ENCODE data around the gene TRHDE. TPM values are rescaled to one million over a fixed set of nuclear protein-coding genes. Genes with fewer than 3 reads are reported as not detected.
"Not testable (repeated sequence)": the region's sequence is repeated elsewhere in the genome, so short reads cannot be mapped to it uniquely, and the experiment has no call there.

Gene TRHDE
- total RNA-seq, 1 experiment from 2014 or later = not detected

DNA sequence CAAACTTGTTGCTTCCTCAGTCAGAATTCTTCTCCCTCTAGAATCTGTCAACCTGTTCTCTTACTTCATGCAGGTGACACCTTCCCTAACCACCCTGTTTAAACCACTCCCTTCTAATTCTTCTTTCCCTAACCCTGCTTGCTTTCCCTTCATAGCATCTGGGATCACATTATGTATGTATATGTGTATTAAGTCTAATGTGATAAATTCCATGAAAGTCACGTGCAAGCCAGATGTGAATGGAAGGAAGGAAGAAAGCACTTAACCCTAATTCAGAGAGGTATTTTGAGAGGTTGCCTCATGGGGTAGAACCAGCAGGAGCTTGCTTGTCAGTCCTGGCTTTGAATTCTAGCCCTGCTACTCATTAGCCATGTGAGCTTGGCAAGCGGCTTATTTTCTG lies 340.0 kb downstream of the TRHDE start:
- in situ Hi-C loops (cut with HindIII; ENCODE audit: low pct_unique_long_range_greater_than_20kb, low sequenced_read_pairs) = no loop called here
- no peak for DNase-seq (ENCODE audit: low read depth, low spot score)

DNA sequence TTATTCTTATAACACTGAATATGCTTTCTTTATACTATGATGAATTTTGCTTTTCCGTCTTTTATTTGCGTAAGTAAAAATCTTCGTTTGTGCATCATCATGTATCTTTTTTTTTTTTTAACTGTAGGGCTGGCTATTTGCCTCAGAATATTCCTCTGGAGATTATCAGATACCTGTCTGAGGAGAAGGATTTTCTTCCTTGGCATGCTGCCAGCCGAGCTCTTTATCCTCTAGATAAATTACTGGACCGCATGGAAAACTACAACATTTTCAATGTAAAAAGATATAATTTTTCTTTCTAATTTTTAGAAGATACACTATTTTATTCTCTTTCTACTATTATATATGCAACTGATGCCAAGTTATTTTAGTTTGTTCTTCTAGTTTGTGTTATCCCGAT lies 346.6 kb downstream of the TRHDE start:
- in situ Hi-C loops (cut with HindIII; ENCODE audit: low pct_unique_long_range_greater_than_20kb, low sequenced_read_pairs) = no loop called here
- DNase-seq (ENCODE audit: low read depth, low spot score) = no peak

DNA sequence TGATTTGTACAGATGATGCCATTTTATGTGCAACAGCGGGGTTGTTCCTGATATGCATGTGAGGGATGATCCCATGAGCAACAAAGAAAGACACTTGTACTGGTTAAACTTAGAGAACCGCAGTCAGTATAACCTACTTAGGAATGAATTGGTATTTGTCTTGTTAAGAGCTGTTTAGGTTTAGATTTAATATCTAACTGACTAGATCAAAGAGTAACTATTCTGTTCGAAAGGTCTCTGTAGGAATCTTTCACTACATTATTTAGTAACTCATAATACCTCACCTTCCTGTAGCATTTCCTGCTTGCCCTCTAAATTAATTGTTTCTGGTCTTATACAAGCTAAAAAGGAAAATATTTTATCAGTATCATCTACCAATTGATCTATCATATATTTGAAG lies 350.4 kb downstream of the TRHDE start:
- DNase-seq (ENCODE audit: low read depth, low spot score) = no peak
- in situ Hi-C loops (cut with HindIII; ENCODE audit: low pct_unique_long_range_greater_than_20kb, low sequenced_read_pairs) = no loop called here

DNA sequence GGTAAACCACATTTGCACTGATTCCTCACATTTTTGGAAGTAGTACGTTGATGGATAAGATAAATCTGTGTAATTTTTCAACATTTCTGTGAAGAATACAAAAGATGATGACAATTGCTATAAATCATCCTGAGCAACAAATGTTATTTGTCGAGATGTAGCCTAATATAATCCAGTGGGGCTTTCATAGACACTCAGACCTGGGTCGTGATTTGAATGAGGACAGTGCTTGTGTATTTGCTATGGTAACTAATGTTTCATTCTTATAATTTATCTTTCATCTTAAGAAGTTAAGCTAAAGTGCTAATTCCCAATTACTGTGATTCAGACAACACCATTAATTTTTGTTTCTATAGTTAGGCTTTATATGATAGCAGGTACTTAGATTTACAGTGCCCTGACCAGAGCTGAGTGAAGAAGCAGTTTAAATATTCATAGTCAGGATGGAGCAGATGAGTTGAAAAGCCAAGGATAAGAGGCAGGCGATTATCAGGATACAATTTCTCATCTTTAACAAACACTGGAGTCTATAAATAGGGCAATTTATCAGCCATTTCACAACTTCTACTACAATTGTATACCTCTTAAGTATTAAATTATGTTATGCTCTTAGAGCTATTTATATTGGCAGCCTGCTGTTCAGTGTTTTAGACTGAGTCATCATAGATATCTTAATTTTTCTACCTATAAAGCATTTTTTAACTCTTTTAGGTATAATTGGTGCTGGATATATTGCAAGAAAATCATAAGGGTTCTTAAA lies 359.9 kb downstream of the TRHDE start:
- in situ Hi-C loops (cut with HindIII; ENCODE audit: low pct_unique_long_range_greater_than_20kb, low sequenced_read_pairs) = no loop called here
- DNase-seq (ENCODE audit: low read depth, low spot score) = no peak

DNA sequence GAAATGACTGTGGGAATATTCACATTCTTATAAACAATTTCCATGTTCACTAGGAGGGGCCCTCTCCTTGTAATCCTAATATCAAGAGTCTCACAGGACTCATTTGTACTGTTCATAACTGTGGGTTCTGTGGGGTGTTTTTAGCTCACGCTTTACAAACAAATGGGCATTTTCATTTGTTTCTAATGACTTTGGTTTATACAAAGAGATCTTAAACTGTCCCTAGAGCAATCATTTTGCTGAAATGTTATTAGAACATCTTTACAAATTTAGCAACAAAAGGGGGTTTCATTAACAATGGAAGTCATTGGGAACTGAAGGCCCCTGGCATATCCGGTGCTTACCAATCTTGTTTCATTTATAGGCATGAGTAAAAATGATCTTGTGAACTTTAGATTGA lies 370.5 kb downstream of the TRHDE start:
- in situ Hi-C loops (cut with HindIII; ENCODE audit: low pct_unique_long_range_greater_than_20kb, low sequenced_read_pairs) = no loop called here
- DNase-seq (ENCODE audit: low read depth, low spot score) = peak; percentile 19

DNA sequence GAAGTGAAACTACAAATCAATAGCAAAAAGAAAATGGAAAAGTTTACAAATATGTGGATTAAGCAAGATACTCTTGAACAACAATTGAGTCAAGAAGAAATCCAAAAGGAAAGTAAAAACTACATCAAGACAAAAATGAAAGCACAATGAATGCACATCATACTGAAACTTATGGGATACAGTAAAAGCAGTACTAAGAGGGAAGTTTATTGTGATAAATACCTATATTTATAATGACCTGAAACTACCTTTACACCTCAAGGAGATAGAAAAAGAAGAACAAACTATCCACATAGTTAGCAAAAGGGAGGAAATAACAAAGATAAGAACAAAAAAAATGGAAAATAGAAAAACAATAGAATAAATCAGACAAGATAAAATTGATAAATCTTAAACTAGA lies 375.0 kb downstream of the TRHDE start:
- no peak for DNase-seq (ENCODE audit: low read depth, low spot score)
- in situ Hi-C loops (cut with HindIII; ENCODE audit: low pct_unique_long_range_greater_than_20kb, low sequenced_read_pairs) = no loop called here

DNA sequence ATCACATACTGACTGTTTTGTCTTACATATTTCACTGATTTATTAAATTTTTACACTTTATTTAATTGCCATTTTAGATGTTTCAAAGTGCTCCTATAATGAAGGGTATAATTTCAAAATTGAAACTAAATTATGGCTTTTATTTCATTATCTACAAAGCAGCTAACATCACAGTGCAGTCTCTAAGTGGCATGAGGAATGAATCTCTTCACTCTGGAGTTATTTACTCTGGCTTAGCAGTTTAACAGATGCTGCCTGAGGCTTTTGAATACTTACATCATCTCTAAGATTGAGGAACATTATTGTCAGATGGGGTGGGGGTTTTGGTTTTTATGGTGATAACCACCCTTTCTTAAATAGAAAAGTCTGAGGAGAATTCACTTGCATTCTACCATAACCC lies 386.4 kb downstream of the TRHDE start:
- no peak for DNase-seq (ENCODE audit: low read depth, low spot score)
- in situ Hi-C loops (cut with HindIII; ENCODE audit: low pct_unique_long_range_greater_than_20kb, low sequenced_read_pairs) = no loop called here

DNA sequence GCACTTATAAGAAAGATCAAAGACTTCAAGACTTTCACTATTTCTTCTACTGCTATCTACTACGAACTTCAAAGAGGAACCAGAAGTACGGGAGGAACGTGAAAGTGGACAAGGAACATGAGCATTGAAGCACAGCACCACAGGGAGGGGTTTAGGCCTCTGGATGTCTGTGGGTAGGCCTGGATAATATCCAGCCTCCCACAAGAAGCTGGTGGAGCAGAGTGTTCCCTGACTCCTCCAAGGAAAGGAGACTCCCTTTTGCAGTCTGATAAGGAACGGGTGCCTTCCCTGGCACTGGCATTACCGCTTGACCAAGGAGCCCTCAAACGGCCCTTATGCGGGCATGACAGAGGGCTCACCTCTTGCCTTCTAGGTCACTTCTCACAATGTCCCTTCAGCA lies 388.0 kb downstream of the TRHDE start:
- DNase-seq (ENCODE audit: low read depth, low spot score); in situ Hi-C loops (cut with HindIII; ENCODE audit: low pct_unique_long_range_greater_than_20kb, low sequenced_read_pairs): not testable (repeated sequence)

DNA sequence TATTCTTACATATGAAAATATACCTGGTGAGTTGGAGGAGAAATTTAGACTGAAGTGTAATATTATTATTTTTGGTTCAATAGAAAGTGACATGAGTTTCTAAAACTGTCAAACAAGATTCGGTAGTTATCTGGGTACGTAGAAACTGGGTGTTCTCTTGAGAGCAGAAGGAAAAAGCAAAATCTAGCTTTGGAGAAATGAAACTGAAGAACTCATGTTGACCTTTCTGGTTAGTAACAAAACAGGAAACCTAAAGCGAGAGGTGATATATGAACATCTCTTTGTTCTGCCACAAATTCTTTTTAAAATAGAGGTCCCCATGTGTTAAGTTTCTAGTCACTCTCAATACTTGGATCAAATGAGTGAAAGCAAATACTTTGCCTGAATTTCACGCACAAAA lies 401.7 kb downstream of the TRHDE start:
- in situ Hi-C loops (cut with HindIII; ENCODE audit: low pct_unique_long_range_greater_than_20kb, low sequenced_read_pairs) = no loop called here
- no peak for DNase-seq (ENCODE audit: low read depth, low spot score)

DNA sequence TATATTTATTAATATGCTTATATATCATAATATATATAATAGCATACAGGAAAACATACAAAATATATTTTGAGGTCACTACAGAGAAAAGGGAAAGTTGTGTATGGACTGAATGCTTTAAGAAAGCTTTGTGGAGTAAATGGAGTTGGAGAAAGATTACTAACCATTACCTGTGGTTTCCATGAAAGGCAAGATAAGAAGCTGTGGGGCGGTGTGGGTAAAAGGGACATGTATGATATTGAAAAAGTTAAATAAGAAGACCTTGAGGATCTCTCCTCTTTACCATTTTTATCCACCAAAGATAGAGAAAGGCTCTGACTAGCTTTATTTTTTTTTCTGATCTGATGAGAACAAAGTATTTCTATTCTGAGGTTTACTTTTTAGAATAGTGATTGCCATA lies 404.4 kb downstream of the TRHDE start:
- DNase-seq (ENCODE audit: low read depth, low spot score) = no peak
- in situ Hi-C loops (cut with HindIII; ENCODE audit: low pct_unique_long_range_greater_than_20kb, low sequenced_read_pairs) = no loop called here

- in situ Hi-C loops (cut with HindIII; ENCODE audit: low pct_unique_long_range_greater_than_20kb, low sequenced_read_pairs) = no loop called here
- no peak for DNase-seq (ENCODE audit: low read depth, low spot score)
These were observed 405.0 kb downstream of the TRHDE start for GRCh38 chr12:72677139-72677538.

DNA sequence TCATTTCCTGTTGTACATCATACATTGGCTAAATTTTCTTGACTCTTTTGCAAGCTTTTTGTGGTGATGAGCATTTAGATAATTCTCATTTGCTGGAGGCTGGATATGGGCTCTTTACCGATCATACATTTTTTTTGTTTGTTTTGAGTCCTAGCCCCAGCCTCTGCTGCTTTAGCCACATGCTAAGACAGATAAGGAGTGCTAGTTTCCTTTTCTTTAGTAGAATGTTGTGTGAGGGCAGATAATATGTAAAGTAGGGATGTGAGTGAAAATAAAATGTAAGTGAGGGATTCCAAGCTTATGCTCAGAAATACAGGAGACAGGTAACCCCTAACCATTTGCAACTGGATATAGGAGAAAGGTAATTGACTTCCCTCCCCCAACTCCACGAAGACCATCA lies 405.7 kb downstream of the TRHDE start:
- DNase-seq (ENCODE audit: low read depth, low spot score) = no peak
- in situ Hi-C loops (cut with HindIII; ENCODE audit: low pct_unique_long_range_greater_than_20kb, low sequenced_read_pairs) = no loop called here

GRCh38 chr12:72679147-72679757 lies 407.1 kb downstream of the TRHDE start:
- in situ Hi-C loops (cut with HindIII; ENCODE audit: low pct_unique_long_range_greater_than_20kb, low sequenced_read_pairs) = no loop called here
- no peak for DNase-seq (ENCODE audit: low read depth, low spot score)

DNA sequence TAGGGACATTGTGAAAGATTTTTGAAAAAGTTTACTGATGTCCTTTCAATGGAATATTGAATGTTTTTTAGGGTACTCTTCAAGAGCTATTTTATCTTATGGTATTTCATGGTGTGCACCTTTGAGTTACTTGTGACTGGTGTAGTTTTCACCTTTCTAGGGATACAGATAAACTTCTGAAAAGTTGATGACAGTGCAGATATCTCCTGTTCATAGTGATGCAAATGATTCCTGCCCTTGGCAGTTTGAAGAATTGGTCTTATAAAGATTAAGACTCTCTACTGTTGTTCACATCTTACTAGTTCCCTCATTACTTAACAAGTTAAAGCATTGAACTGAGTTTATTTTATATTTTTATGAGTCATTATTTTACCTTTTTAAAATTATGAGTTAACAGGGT lies 408.9 kb downstream of the TRHDE start:
- no peak for DNase-seq (ENCODE audit: low read depth, low spot score)
- in situ Hi-C loops (cut with HindIII; ENCODE audit: low pct_unique_long_range_greater_than_20kb, low sequenced_read_pairs) = no loop called here

GRCh38 chr12:72684491-72684890 lies 412.3 kb downstream of the TRHDE start:
- no peak for DNase-seq (ENCODE audit: low read depth, low spot score)
- in situ Hi-C loops (cut with HindIII; ENCODE audit: low pct_unique_long_range_greater_than_20kb, low sequenced_read_pairs) = no loop called here

DNA sequence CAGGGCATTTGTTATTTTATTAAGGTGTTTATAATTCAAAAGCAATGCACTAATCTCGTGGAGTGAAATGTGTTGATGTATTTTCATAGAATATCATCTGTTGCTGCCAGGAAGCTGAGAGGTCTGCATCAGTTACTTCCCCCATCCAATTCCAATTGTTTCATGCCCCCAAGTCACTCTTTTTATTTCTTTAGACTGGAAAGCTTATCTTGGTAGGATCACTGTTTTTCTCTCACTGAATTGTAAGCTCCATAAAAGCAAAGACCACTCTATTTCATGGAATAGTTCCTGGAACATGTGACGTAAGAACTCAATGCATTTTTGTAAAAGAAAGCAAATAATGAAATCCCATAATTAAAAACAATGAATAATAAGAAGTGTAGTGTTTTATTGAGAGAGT lies 420.2 kb downstream of the TRHDE start:
- no peak for DNase-seq (ENCODE audit: low read depth, low spot score)
- in situ Hi-C loops (cut with HindIII; ENCODE audit: low pct_unique_long_range_greater_than_20kb, low sequenced_read_pairs) = no loop called here

DNA sequence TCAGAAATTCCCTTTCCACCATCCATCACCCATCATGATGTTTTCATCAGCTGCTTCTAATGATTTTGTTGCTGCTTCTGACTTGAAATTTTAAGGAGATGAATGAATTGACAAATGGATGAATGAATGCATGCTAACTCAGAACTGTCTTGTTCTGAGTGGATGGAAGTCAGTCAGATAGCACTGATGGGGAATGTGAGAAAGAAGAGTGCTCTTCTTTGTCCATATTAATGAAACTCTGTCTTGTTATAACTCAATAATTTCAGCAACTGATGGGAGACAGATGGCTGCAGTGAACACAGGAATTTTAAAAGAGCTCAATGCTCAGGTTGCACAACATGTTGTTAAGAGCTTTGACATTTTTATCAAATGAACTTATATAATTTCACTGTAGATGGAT lies 422.0 kb downstream of the TRHDE start:
- in situ Hi-C loops (cut with HindIII; ENCODE audit: low pct_unique_long_range_greater_than_20kb, low sequenced_read_pairs) = no loop called here
- no peak for DNase-seq (ENCODE audit: low read depth, low spot score)

DNA sequence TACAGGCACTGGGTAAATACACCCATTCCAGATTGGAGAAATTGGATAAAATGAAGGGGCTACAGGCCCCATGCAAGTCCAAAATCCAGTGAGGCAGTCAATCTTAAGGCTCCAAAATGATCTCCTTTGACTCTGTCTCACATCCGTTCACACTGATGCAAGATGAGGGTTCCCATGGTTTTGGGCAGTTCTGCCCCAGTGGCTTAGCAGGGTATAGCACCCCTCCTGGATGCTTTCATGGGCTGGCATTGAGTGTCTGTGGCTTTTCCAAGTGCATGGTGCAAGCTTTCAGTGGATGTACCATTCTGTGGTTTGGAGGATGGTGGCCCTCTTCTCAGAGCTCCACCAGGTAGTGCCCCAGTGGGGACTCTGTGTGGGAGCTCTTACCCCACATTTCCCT lies 427.2 kb downstream of the TRHDE start:
- in situ Hi-C loops (cut with HindIII; ENCODE audit: low pct_unique_long_range_greater_than_20kb, low sequenced_read_pairs) = no loop called here
- peak; percentile 9 for DNase-seq (ENCODE audit: low read depth, low spot score)

DNA sequence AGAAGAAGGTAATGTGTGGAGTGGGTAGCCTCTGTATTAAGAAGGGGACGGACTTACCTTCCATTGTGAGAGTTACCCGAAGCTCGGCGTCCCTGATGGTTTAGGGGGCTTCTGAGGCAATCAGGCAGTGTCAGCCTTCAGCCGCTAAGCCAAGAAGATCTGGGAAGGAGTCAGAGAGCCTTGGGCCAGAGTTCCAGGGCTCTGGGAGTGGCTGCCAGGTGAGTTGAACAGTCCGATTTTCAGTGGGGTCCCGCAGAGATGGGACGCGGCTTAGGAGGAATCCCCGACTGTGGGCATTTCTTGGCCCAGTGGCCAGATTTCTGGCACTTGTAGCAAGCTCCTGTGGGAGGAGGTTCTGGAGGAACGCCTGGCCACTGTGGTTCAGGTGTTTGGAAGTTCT lies 439.9 kb downstream of the TRHDE start:
- in situ Hi-C loops (cut with HindIII; ENCODE audit: low pct_unique_long_range_greater_than_20kb, low sequenced_read_pairs); DNase-seq (ENCODE audit: low read depth, low spot score): not testable (repeated sequence)
